Measurements from ENCODE around the gene NEUROD2. TPM values are rescaled to one million over a fixed set of nuclear protein-coding genes. Genes with fewer than 3 reads are reported as not detected.

The NEUROD2 gene
- total RNA-seq, 1 experiment from 2014 or later: not detected

GRCh38 chr17:39638317-39638716, 30.6 kb upstream of the NEUROD2 start:
- intact Hi-C loops (cut with micrococcal nuclease): no loop called here
- no peaks in the 10 kb centered on the region for H3K36me3 ChIP-seq (ENCODE audit: low read depth, low read length)
- no peaks in the 10 kb centered on the region for H3F3A ChIP-seq (ENCODE audit: low read length, unreplicated experiment)
- H2AFZ ChIP-seq (ENCODE audit: low read length): no peak overlapping the region
- H3K4me3 ChIP-seq (ENCODE audit: low read length): peak overlapping the region; percentile 94
- H3K27me3 ChIP-seq (ENCODE audit: low read length): no peaks in the 10 kb centered on the region
- peak overlapping the region; percentile 90; the same call in 1 of the 2 replicates for H3K9ac ChIP-seq (ENCODE audit: low read length)
- ChIA-PET POLR2A (ENCODE audit: unreplicated experiment) (no interaction called here), CTCF (no interaction called here)
- DNase-seq (no peak), ATAC-seq (no peak)
- H3K9me2 ChIP-seq (replicated peaks; ENCODE audit: low read length): no peaks in the 10 kb centered on the region
- H3K4me1 ChIP-seq (ENCODE audit: insufficient read depth, low read length): peaks cover 19% of the 10 kb centered on the region
- peak overlapping the region; percentile 96 for H3K4me2 ChIP-seq (ENCODE audit: low read length)
- no TSS peak for BruUV-seq (replicated peaks)
- H4K20me1 ChIP-seq (ENCODE audit: low read length): no peaks in the 10 kb centered on the region
- H3K27ac ChIP-seq (ENCODE audit: low read length): no peak overlapping the region
- H3K9me3 ChIP-seq (ENCODE audit: low read length): no peaks in the 10 kb centered on the region
- TF ChIP-seq EZH2 (IDR thresholded peaks at IDR 0.05; ENCODE audit: low read length, unreplicated experiment) (no peak), EZH2phosphoT487 (IDR thresholded peaks at IDR 0.05; ENCODE audit: borderline replicate concordance, low read length) (no peak)
- TF ChIP-seq, protein P1, sequence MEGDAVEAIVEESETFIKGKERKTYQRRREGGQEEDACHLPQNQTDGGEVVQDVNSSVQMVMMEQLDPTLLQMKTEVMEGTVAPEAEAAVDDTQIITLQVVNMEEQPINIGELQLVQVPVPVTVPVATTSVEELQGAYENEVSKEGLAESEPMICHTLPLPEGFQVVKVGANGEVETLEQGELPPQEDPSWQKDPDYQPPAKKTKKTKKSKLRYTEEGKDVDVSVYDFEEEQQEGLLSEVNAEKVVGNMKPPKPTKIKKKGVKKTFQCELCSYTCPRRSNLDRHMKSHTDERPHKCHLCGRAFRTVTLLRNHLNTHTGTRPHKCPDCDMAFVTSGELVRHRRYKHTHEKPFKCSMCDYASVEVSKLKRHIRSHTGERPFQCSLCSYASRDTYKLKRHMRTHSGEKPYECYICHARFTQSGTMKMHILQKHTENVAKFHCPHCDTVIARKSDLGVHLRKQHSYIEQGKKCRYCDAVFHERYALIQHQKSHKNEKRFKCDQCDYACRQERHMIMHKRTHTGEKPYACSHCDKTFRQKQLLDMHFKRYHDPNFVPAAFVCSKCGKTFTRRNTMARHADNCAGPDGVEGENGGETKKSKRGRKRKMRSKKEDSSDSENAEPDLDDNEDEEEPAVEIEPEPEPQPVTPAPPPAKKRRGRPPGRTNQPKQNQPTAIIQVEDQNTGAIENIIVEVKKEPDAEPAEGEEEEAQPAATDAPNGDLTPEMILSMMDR (conservative IDR thresholded peaks at IDR 0.05; ENCODE audit: low read depth, low read length): no peak
- H3K79me2 ChIP-seq (ENCODE audit: low read length): peaks cover 60% of the 10 kb centered on the region

GRCh38 chr17:39636927-39637736, 29.4 kb upstream of the NEUROD2 start, which contains the start of gene STARD3:
STARD3 (plus strand) TSS chr17:39637144; CDS start chr17:39653532, 16,388 bp downstream.
- H2AFZ ChIP-seq (ENCODE audit: low read length): peak within 1 kb of the TSS; percentile 83
- intact Hi-C loops (cut with micrococcal nuclease): no loop called here
- H3K9ac ChIP-seq (ENCODE audit: low read length): peak within 1 kb of the TSS; percentile 90
- ChIA-PET CTCF (no interaction called here), POLR2A (ENCODE audit: unreplicated experiment) (interaction anchor here (0.7 kb wide), 1 partner anchor 186 kb away, joined by 3 read pairs; the partner anchor contains the start of gene MED1)
- no peaks in the 10 kb centered on the region for H3K36me3 ChIP-seq (ENCODE audit: low read depth, low read length)
- peak within 1 kb of the TSS; percentile 64 for H3K27ac ChIP-seq (ENCODE audit: low read length)
- no peaks in the 10 kb centered on the region for H4K20me1 ChIP-seq (ENCODE audit: low read length)
- H3K4me3 ChIP-seq (ENCODE audit: low read length): peak within 1 kb of the TSS; percentile 94
- H3F3A ChIP-seq (ENCODE audit: low read length, unreplicated experiment): no peaks in the 10 kb centered on the region
- TF ChIP-seq EZH2phosphoT487 (IDR thresholded peaks at IDR 0.05; ENCODE audit: borderline replicate concordance, low read length) (no peak), EZH2 (IDR thresholded peaks at IDR 0.05; ENCODE audit: low read length, unreplicated experiment) (no peak)
- TF ChIP-seq, protein P1 (conservative IDR thresholded peaks at IDR 0.05; ENCODE audit: low read depth, low read length): no peak
- peaks cover 21% of the 10 kb centered on the region for H3K4me1 ChIP-seq (ENCODE audit: insufficient read depth, low read length)
- no peaks in the 10 kb centered on the region for H3K9me3 ChIP-seq (ENCODE audit: low read length)
- peak; percentile 73 for DNase-seq
- H3K4me2 ChIP-seq (ENCODE audit: low read length): peak within 1 kb of the TSS; percentile 96
- peaks cover 49% of the 10 kb centered on the region for H3K79me2 ChIP-seq (ENCODE audit: low read length)
- H3K9me2 ChIP-seq (replicated peaks; ENCODE audit: low read length): no peaks in the 10 kb centered on the region
- H3K27me3 ChIP-seq (ENCODE audit: low read length): no peaks in the 10 kb centered on the region
- BruUV-seq (replicated peaks): no TSS peak
- peak; percentile 91 for ATAC-seq

DNA sequence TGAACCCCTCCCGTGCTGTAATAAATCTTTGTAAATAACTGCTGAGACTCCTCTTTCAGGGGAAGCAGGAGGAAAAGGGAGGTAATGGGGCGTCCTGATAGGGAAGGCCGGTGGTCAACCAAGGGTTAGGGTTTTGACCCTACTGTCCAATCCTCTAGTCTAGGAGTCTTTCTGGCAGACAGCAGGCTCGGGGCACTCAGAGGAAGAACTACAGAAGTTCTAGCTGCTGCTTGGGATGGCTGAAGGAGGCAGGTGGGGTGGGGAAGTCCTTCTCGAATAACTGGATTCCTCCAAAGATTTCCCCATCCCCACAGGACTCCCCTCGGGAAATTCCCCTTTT, 28.8 kb upstream of the NEUROD2 start:
- TF ChIP-seq EZH2 (IDR thresholded peaks at IDR 0.05; ENCODE audit: low read length, unreplicated experiment) (no peak), EZH2phosphoT487 (IDR thresholded peaks at IDR 0.05; ENCODE audit: borderline replicate concordance, low read length) (no peak)
- TF ChIP-seq, protein P1 (conservative IDR thresholded peaks at IDR 0.05; ENCODE audit: low read depth, low read length): no peak
- H3K9ac ChIP-seq (ENCODE audit: low read length): peak overlapping the region; percentile 90
- H3K79me2 ChIP-seq (ENCODE audit: low read length): peaks cover 43% of the 10 kb centered on the region
- H3K4me2 ChIP-seq (ENCODE audit: low read length): peak overlapping the region; percentile 96
- H3K27me3 ChIP-seq (ENCODE audit: low read length): no peaks in the 10 kb centered on the region
- DNase-seq (no peak), ATAC-seq (no peak)
- peak overlapping the region; percentile 83 for H2AFZ ChIP-seq (ENCODE audit: low read length)
- H3K4me1 ChIP-seq (ENCODE audit: insufficient read depth, low read length): peaks cover 26% of the 10 kb centered on the region
- no peaks in the 10 kb centered on the region for H3K9me2 ChIP-seq (replicated peaks; ENCODE audit: low read length)
- ChIA-PET POLR2A (ENCODE audit: unreplicated experiment) (interaction anchor here (0.7 kb wide), 1 partner anchor 186 kb away, joined by 3 read pairs; the partner anchor contains the start of gene MED1), CTCF (no interaction called here)
- H3K36me3 ChIP-seq (ENCODE audit: low read depth, low read length): no peaks in the 10 kb centered on the region
- no peaks in the 10 kb centered on the region for H3F3A ChIP-seq (ENCODE audit: low read length, unreplicated experiment)
- peak overlapping the region; percentile 94 for H3K4me3 ChIP-seq (ENCODE audit: low read length)
- peak overlapping the region; percentile 64 for H3K27ac ChIP-seq (ENCODE audit: low read length)
- H4K20me1 ChIP-seq (ENCODE audit: low read length): no peaks in the 10 kb centered on the region
- no peaks in the 10 kb centered on the region for H3K9me3 ChIP-seq (ENCODE audit: low read length)
- BruUV-seq (replicated peaks): TSS peak; percentile 92
- intact Hi-C loops (cut with micrococcal nuclease): no loop called here

All from PC-3 (cell line).